Caco-2 (cell line): ENCODE measurements around the gene NCEH1. TPM values are rescaled to one million over a fixed set of nuclear protein-coding genes. Genes with fewer than 3 reads are reported as not detected.

ENCODE experiments used
- BruUV-seq: library from RNA; stranded (reverse); fragments of 400-500 nt; replicated peaks from 2 replicates; lab custom pipeline; 2021; lab: Mats Ljungman, UMichigan
- CTCF ChIA-PET: fragments of 300-600 bp; sonication (Branson Sonifier 250); formaldehyde crosslinking; loops from one replicate; lab custom pipeline; 2022; ENCODE audit warnings: antibody characterized with exemption; lab: Charles Lee
- POLR2A ChIA-PET: fragments of 300-600 bp; sonication (Branson Sonifier 250); formaldehyde crosslinking; loops from one replicate; lab custom pipeline; 2022; ENCODE audit warnings: antibody characterized with exemption; lab: Charles Lee
- DNase-seq, 2 experiments: peaks; one replicate each; pipeline versions ENCODE4 v3.0.0 to v3.0.0-alpha.2; 2020 to 2022
- H3K27me3 ChIP-seq: replicated peaks from 2 replicates; pipeline ENCODE4 v1.6.0; 2011; ENCODE audit warnings: low read length; ENCODE audit not compliant: control insufficient read depth, insufficient read depth
- H3K36me3 ChIP-seq: 2 replicates; pipeline ENCODE4 v1.5.1; 2011; ENCODE audit warnings: low read length; ENCODE audit not compliant: control insufficient read depth, insufficient read depth
- H3K4me1 ChIP-seq: fragments of 250-450 bp; sonication (Bioruptor Pico); 2 replicates; pipeline ENCODE4 v1.5.1; 2020; ENCODE audit warnings: mild to moderate bottlenecking
- H3K4me3 ChIP-seq: 2 replicates; pipeline ENCODE4 v1.5.1; 2011; ENCODE audit warnings: low read depth, mild to moderate bottlenecking, control low read depth, low read length
- H3K9me3 ChIP-seq: fragments of 250-450 bp; sonication (Bioruptor Pico); 2 replicates; pipeline ENCODE4 v1.5.1; 2020; ENCODE audit warnings: mild to moderate bottlenecking, moderate library complexity
- H3K27ac Mint-ChIP-seq: one replicate; pipeline ENCODE4 v1.8.0; 2022; ENCODE audit warnings: mixed read lengths; ENCODE audit not compliant: unreplicated experiment
- H3K27me3 Mint-ChIP-seq: one replicate; pipeline ENCODE4 v1.8.0; 2022; ENCODE audit warnings: mixed read lengths; ENCODE audit not compliant: insufficient read depth, unreplicated experiment
- H3K36me3 Mint-ChIP-seq: one replicate; pipeline ENCODE4 v1.8.0; 2022; ENCODE audit warnings: mild to moderate bottlenecking, mixed read lengths; ENCODE audit not compliant: insufficient read depth, unreplicated experiment
- H3K4me1 Mint-ChIP-seq: one replicate; pipeline ENCODE4 v1.8.0; 2022; ENCODE audit warnings: low read depth, mixed read lengths; ENCODE audit not compliant: unreplicated experiment
- H3K4me3 Mint-ChIP-seq: one replicate; pipeline ENCODE4 v1.8.0; 2022; ENCODE audit warnings: mild to moderate bottlenecking, moderate library complexity, mixed read lengths; ENCODE audit not compliant: unreplicated experiment
- H3K9me3 Mint-ChIP-seq: one replicate; pipeline ENCODE4 v1.8.0; 2022; ENCODE audit warnings: mixed read lengths; ENCODE audit not compliant: unreplicated experiment
- intact Hi-C: fragments of 100-400 bp; cut with micrococcal nuclease; formaldehyde crosslinking; loops from one replicate; pipeline ENCODE4 v1.10.0; 2022; ENCODE audit not compliant: unreplicated experiment
- total RNA-seq: library from RNA; stranded (reverse); gene quantifications from 2 replicates; pipeline ENCODE4 v1.2.3, GENCODE V29; 2022
- TF ChIP-seq, protein P1 (sequence below), 2 experiments: fragments of 200-600 bp in 1 of 2; IDR thresholded peaks; 1 replicate in 1 of 2; 2 replicates in 1 of 2; pipeline versions ENCODE4 v1.5.1 to v1.8.0; 2011 to 2022; ENCODE audit warnings: antibody characterized with exemption in 1 of 2, control low read depth in 1 of 2, inconsistent platforms in 1 of 2, low read depth in 1 of 2, low read length in 1 of 2, mild to moderate bottlenecking in 1 of 2, moderate library complexity in 1 of 2; ENCODE audit not compliant: insufficient read depth in 1 of 2, severe bottlenecking in 1 of 2, unreplicated experiment in 1 of 2

The NCEH1 gene
- total RNA-seq, 1 experiment from 2014 or later: 10.1 TPM

DNA sequence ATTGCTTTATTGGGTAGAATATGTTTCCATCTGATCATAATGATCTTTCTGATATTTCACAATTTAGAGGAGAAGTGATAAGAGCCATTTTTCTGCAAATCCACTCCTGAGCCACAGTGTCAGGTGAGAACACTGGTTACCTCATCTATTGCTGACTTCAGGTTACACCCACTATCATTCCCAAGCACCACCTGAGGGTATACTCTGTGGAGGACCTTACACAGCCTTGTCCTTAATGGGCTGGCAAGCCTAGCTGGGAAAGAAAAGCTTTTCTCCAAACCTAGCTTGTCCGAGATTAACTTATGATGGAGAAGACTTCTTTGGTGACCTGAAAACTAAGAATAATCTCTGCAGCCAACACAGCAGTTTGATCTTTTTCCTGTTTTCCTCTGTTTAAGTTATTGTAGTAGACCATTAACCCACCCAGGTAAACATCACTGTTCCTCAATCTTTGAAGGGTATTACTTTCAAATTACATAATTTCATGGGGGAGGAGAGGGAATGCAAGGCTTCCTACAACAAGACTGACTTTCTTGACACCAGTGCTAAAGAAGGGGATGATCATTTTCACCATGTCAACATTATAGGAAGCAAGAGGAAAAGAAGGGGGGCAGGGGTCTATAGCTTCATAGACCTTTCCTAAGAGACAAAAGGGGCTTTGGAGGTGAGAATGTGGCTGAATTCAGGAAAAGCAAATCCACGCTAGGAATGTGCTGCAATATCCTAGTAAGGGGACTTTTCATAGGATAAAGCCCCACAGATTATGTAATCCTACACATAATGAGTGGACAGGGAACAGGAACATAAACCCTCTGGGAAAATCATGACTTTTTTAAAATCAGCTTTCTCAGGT, 1.7 kb downstream of the NCEH1 start:
- TF ChIP-seq, protein P1, sequence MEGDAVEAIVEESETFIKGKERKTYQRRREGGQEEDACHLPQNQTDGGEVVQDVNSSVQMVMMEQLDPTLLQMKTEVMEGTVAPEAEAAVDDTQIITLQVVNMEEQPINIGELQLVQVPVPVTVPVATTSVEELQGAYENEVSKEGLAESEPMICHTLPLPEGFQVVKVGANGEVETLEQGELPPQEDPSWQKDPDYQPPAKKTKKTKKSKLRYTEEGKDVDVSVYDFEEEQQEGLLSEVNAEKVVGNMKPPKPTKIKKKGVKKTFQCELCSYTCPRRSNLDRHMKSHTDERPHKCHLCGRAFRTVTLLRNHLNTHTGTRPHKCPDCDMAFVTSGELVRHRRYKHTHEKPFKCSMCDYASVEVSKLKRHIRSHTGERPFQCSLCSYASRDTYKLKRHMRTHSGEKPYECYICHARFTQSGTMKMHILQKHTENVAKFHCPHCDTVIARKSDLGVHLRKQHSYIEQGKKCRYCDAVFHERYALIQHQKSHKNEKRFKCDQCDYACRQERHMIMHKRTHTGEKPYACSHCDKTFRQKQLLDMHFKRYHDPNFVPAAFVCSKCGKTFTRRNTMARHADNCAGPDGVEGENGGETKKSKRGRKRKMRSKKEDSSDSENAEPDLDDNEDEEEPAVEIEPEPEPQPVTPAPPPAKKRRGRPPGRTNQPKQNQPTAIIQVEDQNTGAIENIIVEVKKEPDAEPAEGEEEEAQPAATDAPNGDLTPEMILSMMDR (IDR thresholded peaks at IDR 0.05; ENCODE audit: insufficient read depth in 1 of 2, low read depth in 1 of 2, low read length in 1 of 2, severe bottlenecking in 1 of 2, unreplicated experiment in 1 of 2): no peak
- CTCF ChIA-PET: interaction anchor here (3.0 kb wide), 1 partner anchor 36 kb away, joined by 15 read pairs; no protein-coding TSS in a partner anchor
- Histone ChIP-seq H3K4me1 (peaks cover 24% of the 10 kb centered on the region), H3K27me3 (no peaks in the 10 kb centered on the region), H3K9me3 (no peaks in the 10 kb centered on the region), H3K36me3 (no peaks in the 10 kb centered on the region), H3K4me3 (no peak overlapping the region; the same call in 1 of the 2 replicates)
- Mint-ChIP-seq H3K9me3 (no peaks in the 10 kb centered on the region), H3K4me3 (peak overlapping the region; percentile 96), H3K27ac (no peak overlapping the region), H3K36me3 (peaks cover 14% of the 10 kb centered on the region), H3K4me1 (peaks cover 22% of the 10 kb centered on the region), H3K27me3 (no peaks in the 10 kb centered on the region)
- intact Hi-C loops: no loop called here
- POLR2A ChIA-PET: interaction anchor here (2.4 kb wide), 1 partner anchor 41 kb away, joined by 17 read pairs; the partner anchor contains the start of gene ECT2
- no peak for DNase-seq
- BruUV-seq: no TSS peak

DNA sequence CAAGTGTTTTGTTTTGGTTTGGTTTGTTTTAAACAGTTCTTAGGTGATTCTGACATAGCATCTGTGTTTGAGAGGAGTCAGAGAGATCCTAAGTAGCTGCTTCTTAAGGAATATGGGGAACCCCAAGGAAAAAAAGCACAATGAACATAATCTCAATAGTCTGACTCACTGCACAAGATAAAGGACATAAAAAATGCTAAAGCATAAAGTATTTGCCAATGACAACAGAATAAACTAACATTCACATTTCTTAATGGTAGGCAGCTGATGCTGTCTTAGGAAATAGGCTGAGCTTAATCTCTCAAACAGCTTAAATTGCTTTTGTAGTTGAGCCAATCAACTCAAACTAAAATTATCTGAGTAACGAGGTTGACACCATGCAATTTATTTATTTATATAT, 2.9 kb downstream of the NCEH1 start:
- intact Hi-C loops: no loop called here
- no peak overlapping the region for H3K4me3 ChIP-seq
- no peaks in the 10 kb centered on the region for H3K9me3 ChIP-seq
- Mint-ChIP-seq H3K27me3 (no peaks in the 10 kb centered on the region), H3K36me3 (peaks cover 14% of the 10 kb centered on the region), H3K4me1 (peaks cover 22% of the 10 kb centered on the region), H3K27ac (no peak overlapping the region), H3K4me3 (no peak overlapping the region), H3K9me3 (no peaks in the 10 kb centered on the region)
- H3K27me3 ChIP-seq: no peaks in the 10 kb centered on the region
- POLR2A ChIA-PET: interaction anchor here (0.6 kb wide), 1 partner anchor 12 kb away, joined by 3 read pairs; no protein-coding TSS in a partner anchor
- no peak for DNase-seq
- no peaks in the 10 kb centered on the region for H3K36me3 ChIP-seq
- peaks cover 24% of the 10 kb centered on the region for H3K4me1 ChIP-seq
- TF ChIP-seq, protein P1 (IDR thresholded peaks at IDR 0.05; ENCODE audit: insufficient read depth in 1 of 2, low read depth in 1 of 2, low read length in 1 of 2, severe bottlenecking in 1 of 2, unreplicated experiment in 1 of 2): no peak
- CTCF ChIA-PET: no interaction called here
- BruUV-seq: no TSS peak

DNA sequence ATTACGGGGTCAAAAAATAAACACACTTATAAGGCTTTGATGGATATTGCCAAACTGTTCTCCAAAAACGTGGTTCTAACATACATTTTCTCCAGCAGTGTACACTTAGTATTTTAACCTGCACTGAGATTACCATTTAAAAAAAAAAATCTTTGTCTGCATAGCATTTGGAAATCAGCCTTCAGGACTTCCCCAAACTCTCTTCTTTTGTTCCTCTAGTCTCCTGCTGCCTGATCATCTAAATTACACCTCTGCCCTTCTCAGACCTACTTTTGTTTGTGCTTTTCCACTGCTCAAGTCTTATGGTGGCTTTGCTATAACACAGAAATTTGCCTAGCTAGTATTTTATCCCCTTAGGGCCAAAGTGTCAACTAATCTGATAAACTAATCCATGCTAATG, 3.8 kb downstream of the NCEH1 start:
- no TSS peak for BruUV-seq
- H3K36me3 ChIP-seq: no peaks in the 10 kb centered on the region
- CTCF ChIA-PET: interaction anchor here (0.8 kb wide), 1 partner anchor 34 kb away, joined by 3 read pairs; no protein-coding TSS in a partner anchor
- no peak overlapping the region for H3K27ac Mint-ChIP-seq
- peaks cover 24% of the 10 kb centered on the region for H3K4me1 Mint-ChIP-seq
- peaks cover 14% of the 10 kb centered on the region for H3K36me3 Mint-ChIP-seq
- H3K27me3 Mint-ChIP-seq: no peaks in the 10 kb centered on the region
- POLR2A ChIA-PET: no interaction called here
- intact Hi-C loops: no loop called here
- no peak overlapping the region for H3K4me3 ChIP-seq
- H3K27me3 ChIP-seq: no peaks in the 10 kb centered on the region
- no peak overlapping the region for H3K4me3 Mint-ChIP-seq
- H3K9me3 ChIP-seq: no peaks in the 10 kb centered on the region
- peaks cover 24% of the 10 kb centered on the region for H3K4me1 ChIP-seq
- TF ChIP-seq, protein P1 (IDR thresholded peaks at IDR 0.05; ENCODE audit: insufficient read depth in 1 of 2, low read depth in 1 of 2, low read length in 1 of 2, severe bottlenecking in 1 of 2, unreplicated experiment in 1 of 2): no peak
- no peak for DNase-seq
- no peaks in the 10 kb centered on the region for H3K9me3 Mint-ChIP-seq
